Adrenal gland (tissue), 5 donors: Measurements from ENCODE around the gene NPAS3.

Experiments
- CTCF ChIP-seq, 6 experiments: fragments of 450-650 bp in 4 of 6; fragments of 200-600 bp in 2 of 6; sonication (generic) in 1 of 6; IDR thresholded peaks; 1 replicate in 5 of 6; 2 replicates in 1 of 6; pipeline versions ENCODE4 v1.5.1 to v1.8.0; 2016 to 2021; ENCODE audit warnings: antibody characterized with exemption in 6 of 6, mild to moderate bottlenecking in 2 of 6, moderate library complexity in 1 of 6
- POLR2A ChIP-seq, 2 donors: fragments of 450-650 bp; IDR thresholded peaks; one replicate each; pipeline ENCODE4 v1.6.1; 2017; ENCODE audit warnings: antibody characterized with exemption in 2 of 2, mild to moderate bottlenecking in 2 of 2, moderate library complexity in 1 of 2
- donor health status: DM: no; HTN: no; CAD: no.

DNA sequence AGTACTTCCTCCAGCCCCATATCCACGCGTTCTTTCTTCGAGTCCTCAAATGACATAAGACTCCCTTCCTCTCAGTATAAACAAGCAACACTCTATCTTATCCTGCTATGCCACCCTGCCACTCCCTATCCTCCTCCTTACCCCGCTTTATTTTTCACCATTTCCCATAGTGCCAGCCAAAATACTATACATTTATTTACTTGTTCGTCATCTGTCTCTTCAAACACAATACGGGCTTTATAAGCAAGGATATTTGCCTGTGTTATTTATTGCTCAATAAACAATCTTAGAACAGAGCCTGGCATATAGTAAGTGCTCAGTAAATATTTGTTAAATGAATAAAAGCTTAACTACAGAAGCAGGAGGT lies 567.3 kb downstream of the NPAS3 start:
- no peak for TF ChIP-seq CTCF (IDR thresholded peaks at IDR 0.05)
- no peak for TF ChIP-seq POLR2A (IDR thresholded peaks at IDR 0.05)
